AG09309 (cell line): ENCODE measurements around the gene CTDNEP1.

Source experiments
- DNase-seq: peaks from one replicate; pipeline ENCODE4 v3.0.0-alpha.2; 2010; ENCODE audit warnings: low read depth
- H3K4me3 ChIP-seq: 2 replicates; pipeline ENCODE4 v1.5.1; 2011; ENCODE audit warnings: mild to moderate bottlenecking, low read depth, low read length, moderate library complexity; ENCODE audit not compliant: control insufficient read depth
- CTCF ChIP-seq: IDR thresholded peaks from 2 replicates; pipeline ENCODE4 v1.5.1; 2011; ENCODE audit warnings: mild to moderate bottlenecking, low read depth, low read length, inconsistent platforms; ENCODE audit not compliant: insufficient read depth, control insufficient read depth; ENCODE audit errors: missing control alignments

CTDNEP1 gene

GRCh38 chr17:7229504-7229903, 22.0 kb downstream of the CTDNEP1 start:
- no peak overlapping the region for H3K4me3 ChIP-seq
- DNase-seq: no peak
- no peak for TF ChIP-seq CTCF

GRCh38 chr17:7228920-7229319, 22.6 kb downstream of the CTDNEP1 start:
- H3K4me3 ChIP-seq: no peak overlapping the region
- no peak for TF ChIP-seq CTCF
- DNase-seq: no peak

- TF ChIP-seq CTCF: no peak
- H3K4me3 ChIP-seq: no peak overlapping the region
- DNase-seq: no peak
Observed at GRCh38 chr17:7226721-7227710, 24.5 kb downstream of the CTDNEP1 start.

GRCh38 chr17:7225711-7226331, 25.7 kb downstream of the CTDNEP1 start:
- DNase-seq: no peak
- no peak for TF ChIP-seq CTCF
- H3K4me3 ChIP-seq: no peak overlapping the region

GRCh38 chr17:7224661-7225111, 26.8 kb downstream of the CTDNEP1 start:
- no peak for DNase-seq
- no peak for TF ChIP-seq CTCF
- H3K4me3 ChIP-seq: no peak overlapping the region

GRCh38 chr17:7224110-7224509, 27.4 kb downstream of the CTDNEP1 start:
- DNase-seq: no peak
- no peak overlapping the region for H3K4me3 ChIP-seq
- TF ChIP-seq CTCF: no peak
